H1 (cell line): ENCODE measurements around the gene TMEM151A. TPM values are rescaled to one million over a fixed set of nuclear protein-coding genes. Genes with fewer than 3 reads are reported as not detected.

ENCODE experiments used
- PHF8 ChIP-seq: fragments of 200-600 bp; sonication (generic); conservative IDR thresholded peaks from 2 replicates; pipeline ENCODE4 v1.7.1; 2012; ENCODE audit warnings: low read depth, mild to moderate bottlenecking, inconsistent platforms, low read length, moderate library complexity
- polyA plus RNA-seq, 7 experiments: library from polyadenylated mRNA; depleted of rRNA in 3 of 7; stranded (reverse) in 5 of 7; unstranded in 2 of 7; fragments of >200 nt in 5 of 7; fragments of 200-250 nt in 2 of 7; gene quantifications; 1 replicate in 5 of 7; 2 replicates in 1 of 7; 4 replicates in 1 of 7; pipeline versions ENCODE4 v1.2.1 to v1.2.3, GENCODE V29; 2011 to 2013; ENCODE audit warnings: missing spikeins in 2 of 7, mixed read lengths in 2 of 7
- total RNA-seq: library from RNA; stranded (reverse); fragmentation: NEBNext Ultra II Directional; extraction: Animal tissue kit (Norgen Biotek cat#: 25700); gene quantifications from 2 replicates; pipeline ENCODE4 v1.2.1, GENCODE V29; 2021
- TF ChIP-seq, protein P1 (sequence below): fragments of 300-600 bp; sonication (generic); IDR thresholded peaks from 2 replicates; pipeline ENCODE4 v1.7.1; 2012; ENCODE audit warnings: low read length, moderate library complexity, mild to moderate bottlenecking, inconsistent platforms; ENCODE audit not compliant: insufficient replicate concordance

The TMEM151A gene
- total and polyA plus RNA-seq, 2 of the 8 experiments (the other 6 are each of a cell fraction or from before 2014, with no cell fraction given), result 3.2 TPM

DNA sequence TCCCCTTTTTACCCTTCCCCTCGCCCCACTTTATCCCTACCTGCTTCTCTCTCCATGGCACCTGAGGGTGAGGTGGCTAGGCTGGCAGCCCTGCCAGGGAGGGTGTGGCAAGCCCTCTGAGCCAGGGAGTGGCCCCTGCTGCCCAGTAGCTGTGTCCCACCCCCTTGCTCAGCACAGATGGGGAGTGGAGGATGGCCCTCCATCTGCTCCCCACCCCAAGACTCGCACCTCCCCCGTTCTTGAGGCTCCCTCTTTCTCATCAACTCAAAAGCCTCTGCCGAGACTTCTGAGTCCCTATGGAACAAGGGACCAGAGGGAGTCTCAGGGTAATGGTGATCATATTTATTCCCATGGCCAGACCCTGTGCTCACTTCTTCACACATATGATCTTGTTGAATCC is 1.7 kb downstream of the TMEM151A start (continued):
- TF ChIP-seq, protein P1, sequence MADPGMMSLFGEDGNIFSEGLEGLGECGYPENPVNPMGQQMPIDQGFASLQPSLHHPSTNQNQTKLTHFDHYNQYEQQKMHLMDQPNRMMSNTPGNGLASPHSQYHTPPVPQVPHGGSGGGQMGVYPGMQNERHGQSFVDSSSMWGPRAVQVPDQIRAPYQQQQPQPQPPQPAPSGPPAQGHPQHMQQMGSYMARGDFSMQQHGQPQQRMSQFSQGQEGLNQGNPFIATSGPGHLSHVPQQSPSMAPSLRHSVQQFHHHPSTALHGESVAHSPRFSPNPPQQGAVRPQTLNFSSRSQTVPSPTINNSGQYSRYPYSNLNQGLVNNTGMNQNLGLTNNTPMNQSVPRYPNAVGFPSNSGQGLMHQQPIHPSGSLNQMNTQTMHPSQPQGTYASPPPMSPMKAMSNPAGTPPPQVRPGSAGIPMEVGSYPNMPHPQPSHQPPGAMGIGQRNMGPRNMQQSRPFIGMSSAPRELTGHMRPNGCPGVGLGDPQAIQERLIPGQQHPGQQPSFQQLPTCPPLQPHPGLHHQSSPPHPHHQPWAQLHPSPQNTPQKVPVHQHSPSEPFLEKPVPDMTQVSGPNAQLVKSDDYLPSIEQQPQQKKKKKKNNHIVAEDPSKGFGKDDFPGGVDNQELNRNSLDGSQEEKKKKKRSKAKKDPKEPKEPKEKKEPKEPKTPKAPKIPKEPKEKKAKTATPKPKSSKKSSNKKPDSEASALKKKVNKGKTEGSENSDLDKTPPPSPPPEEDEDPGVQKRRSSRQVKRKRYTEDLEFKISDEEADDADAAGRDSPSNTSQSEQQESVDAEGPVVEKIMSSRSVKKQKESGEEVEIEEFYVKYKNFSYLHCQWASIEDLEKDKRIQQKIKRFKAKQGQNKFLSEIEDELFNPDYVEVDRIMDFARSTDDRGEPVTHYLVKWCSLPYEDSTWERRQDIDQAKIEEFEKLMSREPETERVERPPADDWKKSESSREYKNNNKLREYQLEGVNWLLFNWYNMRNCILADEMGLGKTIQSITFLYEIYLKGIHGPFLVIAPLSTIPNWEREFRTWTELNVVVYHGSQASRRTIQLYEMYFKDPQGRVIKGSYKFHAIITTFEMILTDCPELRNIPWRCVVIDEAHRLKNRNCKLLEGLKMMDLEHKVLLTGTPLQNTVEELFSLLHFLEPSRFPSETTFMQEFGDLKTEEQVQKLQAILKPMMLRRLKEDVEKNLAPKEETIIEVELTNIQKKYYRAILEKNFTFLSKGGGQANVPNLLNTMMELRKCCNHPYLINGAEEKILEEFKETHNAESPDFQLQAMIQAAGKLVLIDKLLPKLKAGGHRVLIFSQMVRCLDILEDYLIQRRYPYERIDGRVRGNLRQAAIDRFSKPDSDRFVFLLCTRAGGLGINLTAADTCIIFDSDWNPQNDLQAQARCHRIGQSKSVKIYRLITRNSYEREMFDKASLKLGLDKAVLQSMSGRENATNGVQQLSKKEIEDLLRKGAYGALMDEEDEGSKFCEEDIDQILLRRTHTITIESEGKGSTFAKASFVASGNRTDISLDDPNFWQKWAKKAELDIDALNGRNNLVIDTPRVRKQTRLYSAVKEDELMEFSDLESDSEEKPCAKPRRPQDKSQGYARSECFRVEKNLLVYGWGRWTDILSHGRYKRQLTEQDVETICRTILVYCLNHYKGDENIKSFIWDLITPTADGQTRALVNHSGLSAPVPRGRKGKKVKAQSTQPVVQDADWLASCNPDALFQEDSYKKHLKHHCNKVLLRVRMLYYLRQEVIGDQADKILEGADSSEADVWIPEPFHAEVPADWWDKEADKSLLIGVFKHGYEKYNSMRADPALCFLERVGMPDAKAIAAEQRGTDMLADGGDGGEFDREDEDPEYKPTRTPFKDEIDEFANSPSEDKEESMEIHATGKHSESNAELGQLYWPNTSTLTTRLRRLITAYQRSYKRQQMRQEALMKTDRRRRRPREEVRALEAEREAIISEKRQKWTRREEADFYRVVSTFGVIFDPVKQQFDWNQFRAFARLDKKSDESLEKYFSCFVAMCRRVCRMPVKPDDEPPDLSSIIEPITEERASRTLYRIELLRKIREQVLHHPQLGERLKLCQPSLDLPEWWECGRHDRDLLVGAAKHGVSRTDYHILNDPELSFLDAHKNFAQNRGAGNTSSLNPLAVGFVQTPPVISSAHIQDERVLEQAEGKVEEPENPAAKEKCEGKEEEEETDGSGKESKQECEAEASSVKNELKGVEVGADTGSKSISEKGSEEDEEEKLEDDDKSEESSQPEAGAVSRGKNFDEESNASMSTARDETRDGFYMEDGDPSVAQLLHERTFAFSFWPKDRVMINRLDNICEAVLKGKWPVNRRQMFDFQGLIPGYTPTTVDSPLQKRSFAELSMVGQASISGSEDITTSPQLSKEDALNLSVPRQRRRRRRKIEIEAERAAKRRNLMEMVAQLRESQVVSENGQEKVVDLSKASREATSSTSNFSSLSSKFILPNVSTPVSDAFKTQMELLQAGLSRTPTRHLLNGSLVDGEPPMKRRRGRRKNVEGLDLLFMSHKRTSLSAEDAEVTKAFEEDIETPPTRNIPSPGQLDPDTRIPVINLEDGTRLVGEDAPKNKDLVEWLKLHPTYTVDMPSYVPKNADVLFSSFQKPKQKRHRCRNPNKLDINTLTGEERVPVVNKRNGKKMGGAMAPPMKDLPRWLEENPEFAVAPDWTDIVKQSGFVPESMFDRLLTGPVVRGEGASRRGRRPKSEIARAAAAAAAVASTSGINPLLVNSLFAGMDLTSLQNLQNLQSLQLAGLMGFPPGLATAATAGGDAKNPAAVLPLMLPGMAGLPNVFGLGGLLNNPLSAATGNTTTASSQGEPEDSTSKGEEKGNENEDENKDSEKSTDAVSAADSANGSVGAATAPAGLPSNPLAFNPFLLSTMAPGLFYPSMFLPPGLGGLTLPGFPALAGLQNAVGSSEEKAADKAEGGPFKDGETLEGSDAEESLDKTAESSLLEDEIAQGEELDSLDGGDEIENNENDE, result no peak
- no peak for TF ChIP-seq PHF8
- TF ChIP-seq, all 59 proteins: peak for 0
